Bronchial smooth muscle cell (primary cell): ENCODE results near the gene ZDHHC13. TPM values are rescaled to one million over a fixed set of nuclear protein-coding genes. Genes with fewer than 3 reads are reported as not detected.

Experiments used
- total RNA-seq: library from RNA; depleted of rRNA; stranded (reverse); fragments of >200 nt; gene quantifications from 2 replicates; pipeline ENCODE4 v1.2.1, GENCODE V29; 2014

ZDHHC13 gene
- total RNA-seq = 9.1 and 12.5 TPM in 2 replicates

GRCh38 chr11:19116971-19117759, at the start of gene ZDHHC13:
Gene ZDHHC13, plus strand, starts transcription at chr11:19117168. Its CDS starts 82 bp downstream, at chr11:19117250.

GRCh38 chr11:19201737-19202605, 85.0 kb downstream of the ZDHHC13 start, which contains the start of gene CSRP3:
Gene CSRP3, minus strand, starts transcription at chr11:19201983. Its CDS starts 9,535 bp downstream, at chr11:19192448.

Other genes with a start within 250 kb of the ZDHHC13 start
- not detected in 2 replicates for gene MRGPRX1, start 177.8 kb upstream of the ZDHHC13 start, total RNA-seq
- 0.16 TPM in 1 of 2 replicates, not detected in the other for gene MRGPRX2, start 56.5 kb upstream of the ZDHHC13 start, total RNA-seq
- gene CSRP3, start 84.8 kb downstream of the ZDHHC13 start, total RNA-seq = not detected in 2 replicates
- gene E2F8, start 123.8 kb downstream of the ZDHHC13 start, total RNA-seq = under 0.01 TPM in 1 of 2 replicates, not detected in the other